Adrenal gland (tissue), 12 donors: ENCODE measurements around the gene SCN3A. TPM values are rescaled to one million over a fixed set of nuclear protein-coding genes. Genes with fewer than 3 reads are reported as not detected.

Source experiments
- DNase-seq, 7 donors: peaks; one replicate each; pipeline ENCODE4 v3.0.0-alpha.2; 2019 to 2020
- H3K27ac ChIP-seq, 5 donors: fragments of 200-600 bp; sonication (generic) in 4 of 5; 1 replicate in 3 of 5; 2 replicates in 2 of 5; pipeline versions ENCODE4 v1.5.1 to v1.8.0; 2016 to 2020; ENCODE audit warnings: mild to moderate bottlenecking in 1 of 5
- H3K27me3 ChIP-seq: fragments of 200-600 bp; 2 replicates; pipeline ENCODE4 v1.8.0; 2021
- H3K36me3 ChIP-seq, 2 donors: fragments of 200-600 bp; replicated peaks in 1 of 2; 1 replicate in 1 of 2; 2 replicates in 1 of 2; pipeline versions ENCODE4 v1.5.1 to v1.8.0; 2018 to 2022
- H3K4me1 ChIP-seq, 2 donors: fragments of 200-600 bp; replicated peaks in 1 of 2; 1 replicate in 1 of 2; 2 replicates in 1 of 2; pipeline versions ENCODE4 v1.5.1 to v1.8.0; 2018 to 2021
- H3K4me3 ChIP-seq, 4 donors: fragments of 200-600 bp; sonication (generic) in 3 of 4; one replicate each; pipeline ENCODE4 v1.5.1; 2016 to 2018
- H3K9me3 ChIP-seq, 3 donors: fragments of 200-600 bp; sonication (generic) in 1 of 3; replicated peaks in 1 of 3; 1 replicate in 2 of 3; 2 replicates in 1 of 3; pipeline versions ENCODE4 v1.5.1 to v1.8.0; 2016 to 2021
- CTCF ChIP-seq, 6 experiments: fragments of 450-650 bp in 4 of 6; fragments of 200-600 bp in 2 of 6; sonication (generic) in 1 of 6; IDR thresholded peaks; 1 replicate in 5 of 6; 2 replicates in 1 of 6; pipeline versions ENCODE4 v1.5.1 to v1.8.0; 2016 to 2021; ENCODE audit warnings: antibody characterized with exemption in 6 of 6, mild to moderate bottlenecking in 2 of 6, moderate library complexity in 1 of 6
- POLR2A ChIP-seq, 2 donors: fragments of 450-650 bp; IDR thresholded peaks; one replicate each; pipeline ENCODE4 v1.6.1; 2017; ENCODE audit warnings: antibody characterized with exemption in 2 of 2, mild to moderate bottlenecking in 2 of 2, moderate library complexity in 1 of 2
- WGBS, 4 donors: extraction: QIAGEN DNeasy Blood & Tissue Kit in 2 of 4; methylation state at CpG; one replicate each; pipeline versions ENCODE4 v1.1.5 to v1.1.7; 2013 to 2017; 5-methylcytosine and 5-hydroxymethylcytosine counted together
- intact Hi-C, 2 donors: fragments of 100-400 bp; cut with DNase I; formaldehyde crosslinking; loops; one replicate each; pipeline versions ENCODE4 v1.14.1 to v1.15.0; 2022 to 2023
- polyA plus RNA-seq, 3 donors: library from polyadenylated mRNA; stranded (reverse); fragments of 200-250 nt in 2 of 3; fragments of 350-450 nt in 1 of 3; fragmentation: Illumina TruSeq in 1 of 3; extraction: RNeasy Lipid Tissue Mini Kit (QIAGEN cat#74804) in 1 of 3; gene quantifications; one replicate each; pipeline ENCODE4 v1.2.3, GENCODE V29; 2013 to 2014
- total RNA-seq, 9 donors: library from RNA; depleted of rRNA in 4 of 9; stranded (reverse); fragments of >200 nt in 4 of 9; fragments of 120-200 nt in 1 of 9; fragmentation: NEBNext Ultra II Directional in 1 of 9; extraction: Animal tissue kit (Norgen Biotek cat#: 25700) in 1 of 9; gene quantifications; one replicate each; pipeline versions ENCODE4 v1.1.0 to v1.2.4, GENCODE V29; 2013 to 2023
- donor health status: healthy with polysubstance abuse.
- donor health status: Bipolar disorder and iron deficiency.
- donor health status: DM: yes; HTN: yes; CAD: no.
- donor health status: DM: no; HTN: no; CAD: no.
- donor health status: DM: no; HTN: no; CAD: no.
- donor health status: DM: yes; HTN: yes; CAD: no.

The SCN3A gene
- total and polyA plus RNA-seq, 12 donors, result 0.17 to 4.7 (median 0.90) TPM

GRCh38 chr2:165122521-165122920, 81.3 kb downstream of the SCN3A start:
- no peaks in the 10 kb centered on the region for H3K36me3 ChIP-seq
- no peaks in the 10 kb centered on the region for H3K27me3 ChIP-seq
- no peak overlapping the region for H3K4me3 ChIP-seq
- H3K27ac ChIP-seq, result no peak overlapping the region
- intact Hi-C loops, result no loop called here
- TF ChIP-seq POLR2A (IDR thresholded peaks at IDR 0.05) (no peak), CTCF (IDR thresholded peaks at IDR 0.05) (no peak)
- no peak for DNase-seq
- no peaks in the 10 kb centered on the region for H3K4me1 ChIP-seq
- H3K9me3 ChIP-seq, result no peaks in the 10 kb centered on the region
- WGBS, 4 donors, result 50 to 57% (median 53%) methylated on average over 4 of the region's 4 CpGs

- Histone ChIP-seq H3K36me3 (no peaks in the 10 kb centered on the region), H3K4me3 (no peak overlapping the region), H3K27me3 (no peaks in the 10 kb centered on the region), H3K4me1 (no peaks in the 10 kb centered on the region), H3K27ac (no peak overlapping the region), H3K9me3 (no peaks in the 10 kb centered on the region)
- intact Hi-C loops, result no loop called here
- 67 to 76% (median 74%) methylated on average over 7 of the region's 7 CpGs for WGBS, 4 donors
- DNase-seq, result no peak
- TF ChIP-seq POLR2A (IDR thresholded peaks at IDR 0.05) (no peak), CTCF (IDR thresholded peaks at IDR 0.05) (no peak)
These were observed 82.9 kb downstream of the SCN3A start for GRCh38 chr2:165120740-165121467.

GRCh38 chr2:165115258-165115657, 88.6 kb downstream of the SCN3A start:
- Histone ChIP-seq H3K27me3 (no peaks in the 10 kb centered on the region), H3K4me3 (no peak overlapping the region), H3K36me3 (no peaks in the 10 kb centered on the region), H3K4me1 (no peaks in the 10 kb centered on the region), H3K9me3 (no peaks in the 10 kb centered on the region), H3K27ac (no peak overlapping the region)
- TF ChIP-seq CTCF (IDR thresholded peaks at IDR 0.05), result no peak
- TF ChIP-seq POLR2A (IDR thresholded peaks at IDR 0.05), result no peak
- no peak for DNase-seq
- 69 to 79% (median 76%) methylated on average over 6 of the region's 6 CpGs for WGBS, 4 donors
- intact Hi-C loops, result no loop called here

- H3K4me1 ChIP-seq, result no peaks in the 10 kb centered on the region
- TF ChIP-seq POLR2A (IDR thresholded peaks at IDR 0.05), result no peak
- no peak for TF ChIP-seq CTCF (IDR thresholded peaks at IDR 0.05)
- peak in 1 of 7 donors; percentile 11 for DNase-seq
- H3K4me3 ChIP-seq, result no peak overlapping the region
- no peaks in the 10 kb centered on the region for H3K9me3 ChIP-seq
- intact Hi-C loops, result no loop called here
- WGBS, 4 donors, result 29 to 47% (median 38%) methylated on average over 4 of the region's 4 CpGs
- H3K27ac ChIP-seq, result no peak overlapping the region
- no peaks in the 10 kb centered on the region for H3K36me3 ChIP-seq
- no peaks in the 10 kb centered on the region for H3K27me3 ChIP-seq
These were observed 89.4 kb downstream of the SCN3A start for GRCh38 chr2:165114346-165114939.
